Choroid plexus epithelial cell (primary cell): Measurements from ENCODE around the gene CHCHD6.

Source experiments
- DNase-seq: peaks from one replicate; pipeline ENCODE4 v3.0.0-alpha.2; 2010; ENCODE audit warnings: low read depth
- H3K4me3 ChIP-seq: 2 replicates; pipeline ENCODE4 v1.5.1; 2011; ENCODE audit warnings: low read depth, mild to moderate bottlenecking, control low read depth, low read length, moderate library complexity
- TF ChIP-seq, protein P1 (sequence below): conservative IDR thresholded peaks from 2 replicates; pipeline ENCODE4 v1.5.1; 2011; ENCODE audit warnings: low read depth, mild to moderate bottlenecking, control low read depth, inconsistent platforms, low read length, moderate library complexity

The CHCHD6 gene

DNA sequence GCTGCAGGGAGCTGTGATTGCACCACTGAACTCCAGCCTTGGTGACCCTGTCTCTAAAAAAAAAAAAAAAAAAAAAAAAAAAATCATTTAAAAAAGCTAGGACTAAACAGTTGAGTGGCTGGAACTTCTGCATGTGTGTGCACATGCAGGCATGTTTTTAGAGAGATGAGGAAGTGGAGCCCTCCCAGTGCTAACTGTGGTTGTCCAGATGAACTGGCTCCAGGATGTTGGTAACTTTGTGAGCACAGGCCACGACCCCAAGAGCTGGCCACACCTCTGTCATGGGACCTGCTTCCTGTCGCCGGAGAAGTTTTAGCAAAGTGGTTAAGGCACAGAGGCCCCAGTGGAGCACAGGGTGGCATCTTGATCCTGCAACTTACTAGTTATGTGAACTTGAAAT lies 27.0 kb downstream of the CHCHD6 start:
- H3K4me3 ChIP-seq = no peak overlapping the region
- no peak for DNase-seq
- TF ChIP-seq, protein P1, sequence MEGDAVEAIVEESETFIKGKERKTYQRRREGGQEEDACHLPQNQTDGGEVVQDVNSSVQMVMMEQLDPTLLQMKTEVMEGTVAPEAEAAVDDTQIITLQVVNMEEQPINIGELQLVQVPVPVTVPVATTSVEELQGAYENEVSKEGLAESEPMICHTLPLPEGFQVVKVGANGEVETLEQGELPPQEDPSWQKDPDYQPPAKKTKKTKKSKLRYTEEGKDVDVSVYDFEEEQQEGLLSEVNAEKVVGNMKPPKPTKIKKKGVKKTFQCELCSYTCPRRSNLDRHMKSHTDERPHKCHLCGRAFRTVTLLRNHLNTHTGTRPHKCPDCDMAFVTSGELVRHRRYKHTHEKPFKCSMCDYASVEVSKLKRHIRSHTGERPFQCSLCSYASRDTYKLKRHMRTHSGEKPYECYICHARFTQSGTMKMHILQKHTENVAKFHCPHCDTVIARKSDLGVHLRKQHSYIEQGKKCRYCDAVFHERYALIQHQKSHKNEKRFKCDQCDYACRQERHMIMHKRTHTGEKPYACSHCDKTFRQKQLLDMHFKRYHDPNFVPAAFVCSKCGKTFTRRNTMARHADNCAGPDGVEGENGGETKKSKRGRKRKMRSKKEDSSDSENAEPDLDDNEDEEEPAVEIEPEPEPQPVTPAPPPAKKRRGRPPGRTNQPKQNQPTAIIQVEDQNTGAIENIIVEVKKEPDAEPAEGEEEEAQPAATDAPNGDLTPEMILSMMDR = no peak

DNA sequence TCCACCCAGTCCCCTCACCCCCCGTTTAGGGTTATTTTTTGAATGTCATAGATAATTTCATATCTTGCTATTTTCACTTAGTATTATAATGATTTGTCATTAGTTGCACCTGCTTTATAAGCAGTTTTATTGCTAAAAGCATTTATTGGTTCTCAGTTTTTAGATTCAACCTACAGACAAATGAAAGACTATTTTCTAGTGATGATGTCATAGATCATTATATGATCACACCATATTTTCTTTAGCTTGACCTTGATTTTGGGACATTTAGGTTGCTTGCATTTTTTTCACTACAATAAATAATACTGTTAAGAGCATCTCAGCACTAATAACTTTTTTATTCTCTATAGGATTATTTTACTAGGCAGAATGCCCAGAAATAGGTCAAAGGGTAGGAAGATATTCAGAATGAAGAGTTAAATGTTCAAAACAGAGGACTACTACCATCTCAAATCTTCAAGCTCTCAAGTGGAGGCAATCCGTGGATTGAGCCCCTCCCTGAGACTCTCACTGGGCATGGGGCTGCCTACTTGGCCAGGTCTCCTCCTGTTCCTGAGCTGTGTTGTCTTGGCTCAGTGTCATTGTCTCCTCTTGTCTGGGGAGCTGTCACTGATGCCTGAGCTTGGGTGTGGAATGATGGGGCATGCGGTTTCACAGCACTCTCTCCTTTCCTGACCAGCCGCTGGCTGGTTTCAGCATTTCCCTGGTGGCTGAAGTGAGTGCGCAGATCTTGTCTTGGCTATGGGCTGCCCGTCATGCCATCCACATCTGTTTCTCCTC lies 28.4 kb downstream of the CHCHD6 start:
- TF ChIP-seq, protein P1 = no peak
- DNase-seq = peak; percentile 58
- H3K4me3 ChIP-seq = no peak overlapping the region

DNA sequence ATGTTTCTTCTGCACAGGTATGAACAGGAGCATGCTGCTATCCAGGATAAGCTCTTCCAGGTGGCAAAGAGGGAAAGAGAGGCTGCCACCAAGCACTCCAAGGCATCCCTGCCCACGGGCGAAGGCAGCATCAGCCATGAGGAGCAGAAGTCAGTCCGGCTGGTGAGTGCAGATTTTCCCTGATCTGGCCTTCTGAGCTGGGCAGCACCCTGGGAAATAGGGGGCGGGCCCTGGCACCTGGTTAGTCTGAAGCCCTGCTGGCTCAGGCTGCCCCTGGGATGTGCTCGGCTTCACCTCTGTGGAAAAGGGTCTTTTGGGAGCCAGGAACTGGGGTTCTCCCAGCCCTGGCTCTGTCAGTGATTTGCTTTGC lies 29.0 kb downstream of the CHCHD6 start:
- H3K4me3 ChIP-seq = no peak overlapping the region
- TF ChIP-seq, protein P1 = no peak
- no peak for DNase-seq

DNA sequence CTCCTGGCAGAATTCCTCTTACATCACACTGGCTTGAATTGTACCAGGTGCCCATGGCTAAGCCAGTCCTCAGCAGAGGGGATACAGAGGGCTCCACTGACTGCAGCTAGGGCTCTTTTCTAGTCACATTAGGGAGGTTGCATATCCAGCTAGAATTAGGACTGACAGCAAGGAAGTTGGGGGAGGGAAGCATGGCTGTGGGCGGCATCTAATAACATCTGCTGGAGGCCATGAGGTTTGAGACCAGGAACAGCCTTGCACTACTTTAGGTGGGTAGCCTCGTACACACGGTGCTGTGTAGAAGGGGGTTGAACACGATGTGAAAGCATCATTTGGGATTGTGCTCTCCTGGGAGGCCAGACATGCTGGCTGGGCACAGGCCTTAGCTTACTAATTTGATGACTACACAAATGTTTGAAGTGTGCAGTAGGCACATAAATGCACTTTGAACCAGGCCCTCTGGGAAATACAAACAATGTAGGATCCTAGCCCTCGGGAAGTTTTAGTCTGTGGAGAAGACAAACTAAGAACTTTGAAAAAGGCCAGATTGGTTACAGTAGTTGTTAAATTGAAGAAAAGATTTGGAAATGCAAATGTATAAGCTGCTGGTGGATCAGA lies 30.2 kb downstream of the CHCHD6 start:
- no peak overlapping the region for H3K4me3 ChIP-seq
- DNase-seq = no peak
- TF ChIP-seq, protein P1 = no peak

DNA sequence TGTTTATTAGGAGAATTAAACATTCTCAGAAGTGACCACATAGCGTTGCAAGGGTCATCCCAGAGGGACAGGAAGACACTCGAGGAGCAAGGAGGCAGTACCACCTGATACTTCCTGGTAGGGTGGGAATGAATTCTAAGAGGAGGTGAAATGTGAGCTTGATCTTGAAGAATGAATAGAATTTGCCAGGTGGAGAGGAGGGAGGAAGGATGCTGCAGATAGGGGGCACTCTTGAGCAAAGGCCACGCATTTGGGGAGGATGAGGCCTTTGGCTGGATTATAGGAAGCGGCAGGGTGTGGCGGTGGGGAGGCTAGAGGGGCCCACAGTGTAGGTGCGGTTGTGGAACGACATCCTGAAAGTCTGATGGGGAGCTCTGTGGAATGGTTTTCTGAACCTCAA lies 33.5 kb downstream of the CHCHD6 start:
- TF ChIP-seq, protein P1 = peak; percentile 26
- DNase-seq = no peak
- H3K4me3 ChIP-seq = no peak overlapping the region

DNA sequence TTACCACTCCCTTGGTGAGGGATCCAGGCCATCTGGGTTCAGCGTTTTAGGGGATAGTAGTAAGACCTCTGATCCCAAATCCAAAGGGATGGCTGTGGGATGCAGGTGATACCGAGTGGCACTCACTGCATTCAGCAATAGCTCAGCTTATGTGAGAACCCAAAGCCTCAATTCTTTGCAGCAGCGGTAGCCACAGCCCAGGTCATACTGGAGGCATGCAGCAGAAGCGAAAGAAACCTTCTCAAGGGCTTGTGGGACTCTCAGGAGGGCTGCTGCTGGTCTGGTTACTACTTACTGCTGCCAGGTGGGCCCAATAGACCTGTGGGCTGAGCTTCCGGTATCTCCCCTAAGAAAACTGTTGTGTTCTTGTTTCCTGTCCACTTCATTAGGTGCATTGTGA lies 38.0 kb downstream of the CHCHD6 start:
- TF ChIP-seq, protein P1 = no peak
- H3K4me3 ChIP-seq = no peak overlapping the region
- DNase-seq = no peak

DNA sequence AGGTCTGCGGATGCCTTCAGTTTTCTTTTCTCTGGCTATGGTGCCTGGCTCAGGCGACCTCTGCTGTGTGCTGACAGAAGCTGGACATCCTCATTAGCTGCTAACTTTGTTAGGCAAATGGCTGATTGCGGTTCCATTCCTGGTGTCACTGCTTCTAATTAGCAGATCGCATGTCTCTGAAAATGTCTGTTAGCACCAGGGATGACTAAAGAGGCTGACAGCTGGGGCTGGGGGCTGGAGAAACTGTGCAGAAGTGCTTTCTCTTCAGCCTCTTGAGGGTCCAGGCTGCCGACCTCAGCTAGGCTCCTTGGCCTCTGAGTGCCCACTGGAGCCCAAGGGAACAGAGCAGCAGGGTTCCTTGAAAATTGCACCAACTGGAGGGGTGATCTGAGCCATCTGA lies 39.3 kb downstream of the CHCHD6 start:
- no peak for DNase-seq
- H3K4me3 ChIP-seq = no peak overlapping the region
- TF ChIP-seq, protein P1 = no peak
